GM21717 (cell line): ENCODE results near the gene ERICH4.
"Not testable (repeated sequence)": the region's sequence is repeated elsewhere in the genome, so short reads cannot be mapped to it uniquely, and the experiment has no call there.

Source experiments
- ATAC-seq: cut with Tn5 transposase; IDR thresholded peaks from one replicate; pipeline ENCODE4 v1.9.1; 2021; ENCODE audit warnings: mild to moderate bottlenecking, moderate library complexity; ENCODE audit not compliant: unreplicated experiment

ERICH4 gene

DNA sequence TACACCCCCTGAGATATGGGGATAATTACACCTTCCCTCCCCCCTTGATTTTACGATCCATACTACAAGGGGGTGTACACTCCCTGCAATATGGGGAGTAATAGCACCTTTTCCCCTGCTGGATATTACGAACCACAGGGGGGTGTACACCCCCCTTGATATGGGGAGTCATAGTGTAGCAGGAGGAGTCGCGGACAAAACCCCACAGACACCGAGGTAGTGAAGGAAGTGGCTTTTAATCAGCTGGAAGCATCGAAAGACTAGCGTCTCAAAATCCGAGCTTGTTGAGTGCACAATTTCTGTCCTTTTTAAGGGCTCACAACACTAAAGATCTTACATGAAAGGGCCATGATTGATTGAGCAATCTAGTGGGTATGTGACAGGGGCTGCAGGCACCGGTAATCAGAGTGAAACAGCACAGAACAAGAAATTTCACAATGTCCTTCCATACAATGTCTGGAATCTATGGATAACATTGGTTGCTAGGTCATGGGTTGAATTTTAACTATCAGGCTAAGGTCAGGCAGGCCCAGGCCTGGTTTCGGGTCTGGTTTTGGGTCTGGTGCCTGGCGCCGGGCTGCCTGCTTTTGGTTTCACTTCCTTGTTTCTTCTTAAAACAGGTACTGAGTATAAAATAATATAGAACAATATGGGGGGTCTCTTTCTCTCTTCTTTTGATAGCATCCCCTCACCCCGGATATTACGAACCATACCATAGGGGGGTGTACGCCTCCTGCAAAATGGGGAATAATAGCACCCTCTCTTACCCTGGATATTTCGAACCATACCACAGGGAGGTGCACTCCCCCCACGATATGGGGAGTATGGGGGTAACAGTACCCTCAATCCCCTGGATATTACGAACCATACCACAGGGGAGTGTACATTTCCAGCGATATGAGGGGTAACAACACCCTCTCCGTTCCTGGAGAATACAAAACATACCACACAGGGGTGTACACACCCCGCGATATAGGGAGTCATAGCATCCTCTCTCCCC is 20.6 kb downstream of the ERICH4 start:
- not testable (repeated sequence) for ATAC-seq

- ATAC-seq, result no peak
Measured at GRCh38 chr19:41476583-41476982, 33.6 kb downstream of the ERICH4 start.

DNA sequence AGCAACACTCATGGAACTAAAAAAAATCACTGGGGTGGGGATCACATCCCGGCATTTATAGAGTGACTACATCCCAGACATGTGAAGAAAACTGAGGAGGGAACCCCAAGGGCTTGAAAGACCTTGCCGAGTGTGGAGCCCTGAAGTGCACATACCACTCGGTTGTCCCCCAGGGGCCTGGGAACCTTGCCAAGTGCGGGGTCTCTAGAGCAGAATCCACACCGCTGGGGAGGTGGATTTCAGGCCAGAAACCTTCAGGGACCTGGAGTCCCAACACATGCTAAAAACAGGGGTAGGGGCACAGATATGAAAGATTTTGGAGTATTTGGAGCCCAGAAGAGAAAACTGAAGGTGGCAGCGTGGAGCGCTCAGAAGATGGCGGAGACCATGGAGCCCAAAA is 35.2 kb downstream of the ERICH4 start:
- ATAC-seq, result no peak

DNA sequence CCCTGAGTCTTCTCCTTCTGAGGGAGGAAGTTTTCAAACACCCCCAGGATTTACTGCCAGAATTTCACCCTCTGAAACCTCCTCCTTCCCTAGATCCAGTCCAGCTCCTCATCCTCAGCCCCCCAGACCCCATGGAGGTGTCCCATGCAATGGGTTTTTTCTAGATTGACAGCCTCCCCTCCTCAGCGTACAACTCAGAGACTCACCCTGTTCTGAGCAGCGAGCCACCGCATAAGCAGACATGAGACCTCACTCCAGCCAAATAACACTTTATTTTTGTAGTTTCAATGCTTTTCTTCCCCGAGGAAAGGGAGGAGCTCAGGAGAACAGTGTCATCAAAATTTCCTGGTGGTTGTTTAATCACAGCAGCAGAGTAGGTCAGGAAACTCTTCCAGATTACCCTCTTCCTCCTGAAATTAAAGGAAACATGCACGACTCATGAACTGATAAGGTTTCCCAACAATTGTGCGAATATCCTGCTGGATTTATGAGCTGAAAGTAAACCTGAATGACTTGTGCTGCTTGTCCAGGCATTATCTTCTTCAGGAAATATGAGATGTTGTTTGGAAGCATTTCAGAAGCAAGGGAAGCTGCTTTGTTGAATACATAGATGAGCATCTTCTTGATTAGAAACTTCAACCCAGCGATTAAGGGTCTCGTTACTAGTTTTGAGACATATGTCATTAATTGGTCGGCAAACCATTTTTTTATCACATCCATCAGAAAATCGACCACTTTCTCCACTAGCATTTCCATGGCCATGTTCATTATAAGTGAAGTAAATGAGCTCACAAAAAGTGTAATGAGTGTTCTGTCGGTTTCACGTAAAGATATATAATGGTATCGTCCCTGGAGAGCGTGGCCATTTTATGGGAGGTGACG is 36.2 kb downstream of the ERICH4 start:
- no peak for ATAC-seq

GRCh38 chr19:41479757-41480191 is 36.8 kb downstream of the ERICH4 start:
- no peak for ATAC-seq

- no peak for ATAC-seq
Measured at GRCh38 chr19:41480336-41480735, 37.4 kb downstream of the ERICH4 start.

- no peak for ATAC-seq
Measured at GRCh38 chr19:41484822-41485221, 41.9 kb downstream of the ERICH4 start.

GRCh38 chr19:41486953-41487352 is 44.0 kb downstream of the ERICH4 start:
- not testable (repeated sequence) for ATAC-seq

- ATAC-seq, result no peak
Measured at GRCh38 chr19:41492843-41493242, 49.9 kb downstream of the ERICH4 start.
